Mesodermal cell (in vitro differentiated cells): ENCODE data around the gene TNFSF12.

Experiments
- H3K27ac ChIP-seq: 2 replicates; pipeline ENCODE4 v1.7.0; 2013; ENCODE audit warnings: mild to moderate bottlenecking, low read depth, low read length, moderate library complexity; ENCODE audit not compliant: severe bottlenecking
- H3K36me3 ChIP-seq: 2 replicates; pipeline ENCODE4 v1.7.1; 2013; ENCODE audit warnings: mild to moderate bottlenecking, low read length, moderate library complexity; ENCODE audit not compliant: control insufficient read depth, insufficient read depth
- H3K4me1 ChIP-seq: one replicate; pipeline ENCODE4 v1.7.1; 2013; ENCODE audit warnings: mild to moderate bottlenecking, low read length; ENCODE audit not compliant: insufficient read depth, control insufficient read depth, poor library complexity, severe bottlenecking
- H3K4me3 ChIP-seq: 2 replicates; pipeline ENCODE4 v1.7.0; 2013; ENCODE audit warnings: low read length, control low read depth, mild to moderate bottlenecking; ENCODE audit not compliant: insufficient read depth, poor library complexity, severe bottlenecking; ENCODE audit errors: extremely low read depth
- H3K9me3 ChIP-seq: 2 replicates; pipeline ENCODE4 v1.7.1; 2013; ENCODE audit warnings: mild to moderate bottlenecking, low read length, moderate library complexity; ENCODE audit not compliant: control insufficient read depth
- WGBS, 2 experiments: methylation state at CpG; one replicate each; pipeline ENCODE4 v1.1.5; 2013; ENCODE audit warnings: missing lambda C conversion rate in 2 of 2; ENCODE audit not compliant: insufficient coverage in 2 of 2; 5-methylcytosine and 5-hydroxymethylcytosine counted together

Gene TNFSF12

DNA sequence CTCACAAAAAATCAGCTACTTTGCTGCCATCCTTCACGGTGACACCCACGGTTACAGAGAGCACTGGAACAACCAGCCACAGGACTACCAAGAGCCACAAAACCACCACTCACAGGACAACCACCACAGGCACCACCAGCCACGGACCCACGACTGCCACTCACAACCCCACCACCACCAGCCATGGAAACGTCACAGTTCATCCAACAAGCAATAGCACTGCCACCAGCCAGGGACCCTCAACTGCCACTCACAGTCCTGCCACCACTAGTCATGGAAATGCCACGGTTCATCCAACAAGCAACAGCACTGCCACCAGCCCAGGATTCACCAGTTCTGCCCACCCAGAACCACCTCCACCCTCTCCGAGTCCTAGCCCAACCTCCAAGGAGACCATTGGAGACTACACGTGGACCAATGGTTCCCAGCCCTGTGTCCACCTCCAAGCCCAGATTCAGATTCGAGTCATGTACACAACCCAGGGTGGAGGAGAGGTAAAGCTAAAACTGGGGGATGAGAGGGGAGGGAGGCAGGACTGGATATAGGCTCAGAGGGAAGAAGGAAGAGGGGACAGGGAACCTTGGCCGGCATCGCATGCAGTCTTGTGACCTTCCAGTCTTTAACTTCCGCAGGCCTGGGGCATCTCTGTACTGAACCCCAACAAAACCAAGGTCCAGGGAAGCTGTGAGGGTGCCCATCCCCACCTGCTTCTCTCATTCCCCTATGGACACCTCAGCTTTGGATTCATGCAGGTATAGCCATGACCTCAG lies 31.2 kb downstream of the TNFSF12 start:
- H3K9me3 ChIP-seq = no peaks in the 10 kb centered on the region
- WGBS, 2 experiments = 87 to 88% methylated on average over 7 to 8 of the region's 12 CpGs
- no peak overlapping the region for H3K4me3 ChIP-seq
- H3K27ac ChIP-seq = peak overlapping the region; percentile 61
- H3K4me1 ChIP-seq = peaks cover 35% of the 10 kb centered on the region
- H3K36me3 ChIP-seq = peaks cover 58% of the 10 kb centered on the region

GRCh38 chr17:7580604-7581575 lies 32.0 kb downstream of the TNFSF12 start:
- H3K27ac ChIP-seq = peak overlapping the region; percentile 23
- H3K4me3 ChIP-seq = no peak overlapping the region
- H3K36me3 ChIP-seq = peaks cover 57% of the 10 kb centered on the region
- H3K9me3 ChIP-seq = no peaks in the 10 kb centered on the region
- H3K4me1 ChIP-seq = peaks cover 26% of the 10 kb centered on the region
- 88 to 92% methylated on average over 15 of the region's 23 CpGs for WGBS, 2 experiments

GRCh38 chr17:7582396-7583252 lies 33.8 kb downstream of the TNFSF12 start:
- H3K4me1 ChIP-seq = peaks cover 32% of the 10 kb centered on the region
- WGBS, 2 experiments = 93 to 94% methylated on average over 29 to 31 of the region's 36 CpGs
- peak overlapping the region; percentile 5 for H3K4me3 ChIP-seq
- H3K9me3 ChIP-seq = no peaks in the 10 kb centered on the region
- H3K27ac ChIP-seq = peak overlapping the region; percentile 99
- peaks cover 47% of the 10 kb centered on the region for H3K36me3 ChIP-seq

DNA sequence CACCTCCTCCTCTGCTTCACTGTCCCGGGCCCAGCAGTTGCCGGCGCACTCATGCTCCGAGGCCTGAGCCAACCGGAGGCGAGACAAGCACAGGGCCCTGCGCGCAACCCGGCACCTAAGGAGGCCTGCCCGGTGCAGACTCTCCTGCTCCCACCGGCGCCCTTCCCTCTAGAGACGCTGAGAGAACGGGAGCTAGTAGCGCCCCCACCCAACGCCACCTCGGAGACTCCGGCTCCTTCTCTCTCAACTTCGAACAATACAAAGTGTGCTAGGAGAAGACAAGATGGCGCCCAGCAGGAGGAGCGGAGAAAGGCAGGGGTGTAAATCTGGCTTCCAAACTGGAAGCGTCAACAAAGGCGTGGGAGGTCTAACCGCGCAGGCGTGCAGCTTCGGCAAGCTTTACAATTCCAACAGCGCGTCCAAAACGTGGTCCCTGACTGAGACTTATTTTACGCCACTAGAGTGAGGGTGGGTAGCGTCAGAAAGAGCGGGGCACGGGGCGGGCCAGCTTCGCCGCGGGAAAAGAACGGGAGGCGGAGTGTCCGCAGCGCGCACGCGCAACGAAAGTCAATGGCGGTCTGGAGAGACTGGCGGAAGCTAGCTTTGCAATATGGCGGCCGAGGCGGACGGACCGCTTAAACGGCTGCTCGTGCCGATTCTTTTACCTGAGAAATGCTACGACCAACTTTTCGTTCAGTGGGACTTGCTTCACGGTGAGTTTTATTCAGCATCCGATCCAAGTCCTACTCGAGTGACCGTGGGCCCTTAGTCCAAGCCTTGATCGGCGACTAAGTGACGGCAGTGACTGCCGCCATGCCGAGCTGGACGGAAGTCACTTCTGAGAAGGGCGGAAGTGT lies 34.6 kb downstream of the TNFSF12 start, which contains the start of gene MPDU1:
Gene MPDU1 (plus strand): TSS at position 600 of the 857 bp plus-strand sequence. CDS start 11 bp downstream, at position 611.
- Histone ChIP-seq H3K4me3 (peak within 1 kb of the TSS; percentile 51), H3K4me1 (peaks cover 37% of the 10 kb centered on the region), H3K9me3 (no peaks in the 10 kb centered on the region), H3K27ac (peak within 1 kb of the TSS; percentile 99), H3K36me3 (peaks cover 46% of the 10 kb centered on the region)
- 28 to 29% methylated on average over 61 to 66 of the region's 69 CpGs for WGBS, 2 experiments

DNA sequence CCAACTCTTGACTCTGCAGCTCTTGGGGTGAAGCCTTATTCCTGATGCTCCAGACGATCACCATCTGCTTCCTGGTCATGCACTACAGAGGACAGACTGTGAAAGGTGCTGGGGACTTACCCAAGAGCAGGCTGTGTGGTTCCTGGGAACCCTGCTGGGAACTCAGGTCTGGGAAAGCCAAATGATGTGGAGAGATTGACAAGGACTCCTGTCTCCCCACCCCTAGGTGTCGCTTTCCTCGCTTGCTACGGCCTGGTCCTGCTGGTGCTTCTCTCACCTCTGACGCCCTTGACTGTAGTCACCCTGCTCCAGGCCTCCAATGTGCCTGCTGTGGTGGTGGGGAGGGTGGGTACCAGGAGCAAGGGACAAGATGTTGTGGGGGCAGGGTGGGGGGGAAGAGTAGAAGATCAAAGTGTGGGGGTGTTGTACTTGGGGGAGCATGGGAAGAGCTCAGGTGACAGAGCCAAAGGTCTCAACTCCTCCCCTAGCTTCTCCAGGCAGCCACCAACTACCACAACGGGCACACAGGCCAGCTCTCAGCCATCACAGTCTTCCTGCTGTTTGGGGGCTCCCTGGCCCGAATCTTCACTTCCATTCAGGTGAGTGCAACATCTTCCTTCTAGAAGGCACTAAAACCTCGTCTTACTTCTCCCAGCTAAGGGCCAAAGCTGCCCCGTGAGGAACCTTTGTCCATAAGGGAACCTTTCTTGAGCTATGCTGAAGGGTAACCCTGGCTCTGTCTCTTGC lies 38.0 kb downstream of the TNFSF12 start:
- Histone ChIP-seq H3K9me3 (no peaks in the 10 kb centered on the region), H3K36me3 (peaks cover 49% of the 10 kb centered on the region), H3K27ac (peak overlapping the region; percentile 43), H3K4me1 (peaks cover 49% of the 10 kb centered on the region), H3K4me3 (no peak overlapping the region)
- 92 to 94% methylated on average over 5 to 6 of the region's 9 CpGs for WGBS, 2 experiments

GRCh38 chr17:7587420-7588151 lies 38.7 kb downstream of the TNFSF12 start:
- Histone ChIP-seq H3K36me3 (peaks cover 56% of the 10 kb centered on the region), H3K4me3 (no peak overlapping the region), H3K27ac (peak overlapping the region; percentile 43), H3K9me3 (no peaks in the 10 kb centered on the region), H3K4me1 (peaks cover 49% of the 10 kb centered on the region)
- 86 to 87% methylated on average over 6 to 8 of the region's 12 CpGs for WGBS, 2 experiments

DNA sequence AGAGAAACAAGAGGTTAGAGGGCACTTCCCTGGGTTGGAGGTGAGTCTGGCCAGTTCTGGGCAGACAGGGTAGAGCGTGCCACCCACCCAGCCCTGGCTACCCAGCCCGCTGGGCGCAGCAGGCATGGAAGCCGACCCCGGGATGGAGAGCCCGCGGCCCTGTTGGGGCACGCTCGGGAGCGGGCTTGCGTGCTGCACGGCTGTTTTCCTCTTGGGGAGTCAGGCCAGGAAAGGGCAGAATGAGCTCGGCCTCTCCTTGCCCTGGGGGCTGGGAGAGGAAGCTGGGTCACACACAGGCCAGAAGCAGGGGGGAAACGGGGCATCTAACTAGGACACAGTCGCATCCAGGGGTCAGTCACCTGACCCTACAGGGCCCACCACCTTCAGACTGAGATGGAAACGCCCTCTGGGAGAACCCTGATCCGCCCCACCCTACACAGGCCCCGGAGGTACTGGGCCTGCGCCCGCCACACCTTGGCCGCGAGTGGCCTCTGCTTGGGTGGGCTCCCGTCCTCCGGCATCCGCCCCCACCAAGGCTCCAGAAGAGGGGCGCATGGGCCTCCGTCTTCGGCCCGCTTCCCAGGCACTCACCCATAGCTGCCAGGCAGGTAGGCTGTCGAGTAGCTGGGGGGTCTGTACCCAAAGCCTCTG lies 39.8 kb downstream of the TNFSF12 start:
- H3K27ac ChIP-seq = no peak overlapping the region
- WGBS, 2 experiments = 92 to 93% methylated on average over 18 to 28 of the region's 30 CpGs
- H3K4me3 ChIP-seq = no peak overlapping the region
- peaks cover 42% of the 10 kb centered on the region for H3K4me1 ChIP-seq
- no peaks in the 10 kb centered on the region for H3K9me3 ChIP-seq
- peaks cover 63% of the 10 kb centered on the region for H3K36me3 ChIP-seq

DNA sequence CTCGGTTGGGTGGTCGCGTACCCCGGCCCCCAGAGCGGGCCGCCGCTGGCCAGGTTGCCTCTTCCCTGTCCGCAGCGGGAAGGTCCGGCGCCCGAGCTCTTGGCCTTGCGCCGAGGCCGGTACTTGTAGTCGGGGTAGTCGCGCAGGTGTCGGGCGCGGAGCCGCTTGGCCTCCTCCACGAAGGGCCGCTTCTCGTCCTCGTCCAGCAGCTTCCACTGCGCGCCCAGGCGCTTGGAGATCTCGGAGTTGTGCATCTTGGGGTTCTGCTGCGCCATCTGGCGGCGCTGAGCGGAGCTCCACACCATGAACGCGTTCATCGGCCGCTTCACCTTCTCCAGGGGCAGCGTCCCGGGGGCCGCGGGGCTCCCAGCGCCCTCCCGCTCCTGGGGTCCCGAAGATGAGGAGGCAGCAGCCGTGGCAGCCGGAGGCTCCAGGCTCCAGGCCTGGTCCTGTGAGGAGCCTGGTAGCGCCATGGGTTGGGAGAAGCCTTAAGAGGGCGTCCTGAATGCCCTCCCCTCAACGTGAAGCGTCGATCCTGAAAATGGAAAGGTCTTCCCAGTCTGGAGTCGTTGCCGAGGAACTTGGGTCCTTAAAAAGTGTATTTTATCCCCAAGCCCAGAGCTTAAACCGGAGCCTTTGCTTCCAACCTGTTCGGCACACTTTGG lies 40.5 kb downstream of the TNFSF12 start:
- peaks cover 42% of the 10 kb centered on the region for H3K4me1 ChIP-seq
- no peaks in the 10 kb centered on the region for H3K9me3 ChIP-seq
- H3K27ac ChIP-seq = peak overlapping the region; percentile 7
- peaks cover 70% of the 10 kb centered on the region for H3K36me3 ChIP-seq
- no peak overlapping the region for H3K4me3 ChIP-seq
- WGBS, 2 experiments = 62 to 64% methylated on average over 55 to 56 of the region's 56 CpGs
